Neural progenitor cell (in vitro differentiated cells): Measurements from ENCODE around the gene CHMP6. TPM values are rescaled to one million over a fixed set of nuclear protein-coding genes. Genes with fewer than 3 reads are reported as not detected.

Experiments
- DNase-seq: peaks from one replicate; pipeline ENCODE4 v3.0.0-alpha.2; 2016; ENCODE audit warnings: low spot score
- H2AFZ ChIP-seq: fragments of 200-600 bp; sonication (generic); replicated peaks from 2 replicates; pipeline ENCODE4 v1.6.1; 2016; ENCODE audit warnings: antibody characterized with exemption
- H3F3A ChIP-seq: fragments of 200-600 bp; sonication (generic); 2 replicates; pipeline ENCODE4 v1.6.1; 2016; ENCODE audit warnings: antibody characterized with exemption, low read depth
- H3K27ac ChIP-seq: fragments of 200-600 bp; sonication (generic); 2 replicates; pipeline ENCODE4 v1.5.1; 2016; ENCODE audit warnings: mild to moderate bottlenecking
- H3K27me3 ChIP-seq: fragments of 200-600 bp; sonication (generic); 2 replicates; pipeline ENCODE4 v1.6.1; 2016; ENCODE audit warnings: mild to moderate bottlenecking, moderate library complexity
- H3K36me3 ChIP-seq: fragments of 200-600 bp; sonication (generic); 2 replicates; pipeline ENCODE4 v1.5.1; 2016
- H3K4me1 ChIP-seq: fragments of 200-600 bp; sonication (generic); 2 replicates; pipeline ENCODE4 v1.6.1; 2016; ENCODE audit warnings: mixed run types
- H3K4me2 ChIP-seq: fragments of 200-600 bp; sonication (generic); 2 replicates; pipeline ENCODE4 v1.6.1; 2016
- H3K4me3 ChIP-seq: fragments of 200-600 bp; sonication (generic); 2 replicates; pipeline ENCODE4 v1.5.1; 2016
- H3K79me2 ChIP-seq: fragments of 200-600 bp; sonication (generic); 2 replicates; pipeline ENCODE4 v1.6.1; 2016; ENCODE audit warnings: low read depth
- H3K9ac ChIP-seq: fragments of 200-600 bp; sonication (generic); 2 replicates; pipeline ENCODE4 v1.6.1; 2016
- H3K9me3 ChIP-seq: fragments of 200-600 bp; sonication (generic); 2 replicates; pipeline ENCODE4 v1.5.1; 2016; ENCODE audit warnings: low read depth
- H4K20me1 ChIP-seq: fragments of 200-600 bp; sonication (generic); 2 replicates; pipeline ENCODE4 v1.6.1; 2016; ENCODE audit warnings: low read depth
- H3K27ac Mint-ChIP-seq: 3 replicates; pipeline ENCODE4 v1.8.0; 2021; ENCODE audit warnings: mixed read lengths
- H3K27me3 Mint-ChIP-seq: 2 replicates; pipeline ENCODE4 v1.8.0; 2022; ENCODE audit warnings: low read depth, mild to moderate bottlenecking, inconsistent platforms, moderate library complexity, mixed read lengths; ENCODE audit not compliant: insufficient read depth
- H3K36me3 Mint-ChIP-seq: 3 replicates; pipeline ENCODE4 v1.8.0; 2021; ENCODE audit warnings: mixed read lengths
- H3K4me1 Mint-ChIP-seq: 3 replicates; pipeline ENCODE4 v1.8.0; 2021; ENCODE audit warnings: mixed read lengths
- H3K4me3 Mint-ChIP-seq: 3 replicates; pipeline ENCODE4 v1.8.0; 2021; ENCODE audit warnings: mild to moderate bottlenecking, moderate library complexity, mixed read lengths
- H3K9me3 Mint-ChIP-seq: 3 replicates; pipeline ENCODE4 v1.8.0; 2020; ENCODE audit warnings: mixed read lengths
- CTCF ChIP-seq: fragments of 200-600 bp; sonication (generic); IDR thresholded peaks from 2 replicates; pipeline ENCODE4 v1.5.1; 2017; ENCODE audit warnings: antibody characterized with exemption, mild to moderate bottlenecking
- EZH2 ChIP-seq: fragments of 200-600 bp; sonication (generic); IDR thresholded peaks from 2 replicates; pipeline ENCODE4 v1.6.1; 2017; ENCODE audit warnings: antibody characterized with exemption, mild to moderate bottlenecking, moderate library complexity
- EZH2phosphoT487 ChIP-seq: fragments of 200-600 bp; sonication (generic); IDR thresholded peaks from 2 replicates; pipeline ENCODE4 v1.6.1; 2017; ENCODE audit warnings: antibody characterized with exemption
- total RNA-seq: library from RNA; depleted of rRNA; stranded (reverse); fragments of >200 nt; gene quantifications from 2 replicates; pipeline ENCODE4 v1.2.3, GENCODE V29; 2015; ENCODE audit warnings: low replicate concordance

Gene CHMP6
- total RNA-seq, 1 donor from 2014 or later: 11.5 TPM

GRCh38 chr17:80944326-80944725 lies 47.3 kb upstream of the CHMP6 start:
- TF ChIP-seq EZH2: no peak
- TF ChIP-seq CTCF: no peak
- no peak for TF ChIP-seq EZH2phosphoT487
- H2AFZ ChIP-seq: no peak overlapping the region
- no peaks in the 10 kb centered on the region for H3F3A ChIP-seq
- H3K4me1 ChIP-seq: peaks cover 3% of the 10 kb centered on the region
- no peaks in the 10 kb centered on the region for H3K36me3 ChIP-seq
- no peak overlapping the region for H3K27ac Mint-ChIP-seq
- no peak overlapping the region for H3K27ac ChIP-seq
- H4K20me1 ChIP-seq: no peaks in the 10 kb centered on the region
- H3K4me1 Mint-ChIP-seq: peaks cover 4% of the 10 kb centered on the region
- no peak overlapping the region for H3K4me3 Mint-ChIP-seq
- no peaks in the 10 kb centered on the region for H3K27me3 ChIP-seq
- peaks cover 25% of the 10 kb centered on the region for H3K36me3 Mint-ChIP-seq
- H3K9me3 Mint-ChIP-seq: no peaks in the 10 kb centered on the region
- no peak overlapping the region for H3K4me2 ChIP-seq
- no peaks in the 10 kb centered on the region for H3K9me3 ChIP-seq
- H3K9ac ChIP-seq: no peak overlapping the region
- H3K79me2 ChIP-seq: no peaks in the 10 kb centered on the region
- peaks cover 4% of the 10 kb centered on the region for H3K27me3 Mint-ChIP-seq
- H3K4me3 ChIP-seq: no peak overlapping the region
- no peak for DNase-seq

- no peak overlapping the region for H3K4me3 Mint-ChIP-seq
- H3K4me1 Mint-ChIP-seq: no peaks in the 10 kb centered on the region
- no peaks in the 10 kb centered on the region for H3K27me3 ChIP-seq
Measured at GRCh38 chr17:80945736-80946135, 45.9 kb upstream of the CHMP6 start.

GRCh38 chr17:80946449-80946848 lies 45.2 kb upstream of the CHMP6 start:
- H3K4me2 ChIP-seq: no peak overlapping the region
- Mint-ChIP-seq H3K36me3 (peaks cover 25% of the 10 kb centered on the region), H3K4me3 (no peak overlapping the region), H3K4me1 (no peaks in the 10 kb centered on the region), H3K9me3 (no peaks in the 10 kb centered on the region), H3K27ac (no peak overlapping the region), H3K27me3 (peaks cover 6% of the 10 kb centered on the region)
- H3K27me3 ChIP-seq: no peaks in the 10 kb centered on the region
- no peaks in the 10 kb centered on the region for H3K9me3 ChIP-seq
- no peak overlapping the region for H3K4me3 ChIP-seq
- no peak for DNase-seq
- no peak overlapping the region for H3K27ac ChIP-seq
- H4K20me1 ChIP-seq: no peaks in the 10 kb centered on the region
- no peak overlapping the region for H3K9ac ChIP-seq
- H3F3A ChIP-seq: no peaks in the 10 kb centered on the region
- no peaks in the 10 kb centered on the region for H3K4me1 ChIP-seq
- H2AFZ ChIP-seq: no peak overlapping the region
- TF ChIP-seq CTCF (no peak), EZH2phosphoT487 (no peak), EZH2 (no peak)
- H3K36me3 ChIP-seq: no peaks in the 10 kb centered on the region
- no peaks in the 10 kb centered on the region for H3K79me2 ChIP-seq

More at GRCh38 chr17:80945736-80946135, 45.9 kb upstream of the CHMP6 start:
- H3K36me3 Mint-ChIP-seq: peaks cover 25% of the 10 kb centered on the region
- no peaks in the 10 kb centered on the region for H3K36me3 ChIP-seq
- no peaks in the 10 kb centered on the region for H3K9me3 ChIP-seq
- DNase-seq: no peak
- H3K4me3 ChIP-seq: no peak overlapping the region
- no peaks in the 10 kb centered on the region for H4K20me1 ChIP-seq
- no peak overlapping the region for H3K9ac ChIP-seq
- no peak overlapping the region for H3K4me2 ChIP-seq
- no peak overlapping the region for H3K27ac Mint-ChIP-seq
- no peaks in the 10 kb centered on the region for H3F3A ChIP-seq
- no peak overlapping the region for H3K27ac ChIP-seq
- H2AFZ ChIP-seq: no peak overlapping the region
- H3K9me3 Mint-ChIP-seq: no peaks in the 10 kb centered on the region
- H3K27me3 Mint-ChIP-seq: peaks cover 6% of the 10 kb centered on the region
- TF ChIP-seq CTCF (no peak), EZH2phosphoT487 (no peak), EZH2 (no peak)
- no peaks in the 10 kb centered on the region for H3K79me2 ChIP-seq
- no peaks in the 10 kb centered on the region for H3K4me1 ChIP-seq
